Measurements from ENCODE around the gene MX2. TPM values are rescaled to one million over a fixed set of nuclear protein-coding genes. Genes with fewer than 3 reads are reported as not detected.

Gene MX2
- total RNA-seq, 4 donors from 2014 or later: 0.29 to 19.0 (median 8.2) TPM

Other genes with a start within 250 kb of the MX2 start
- gene BACE2, start 193.9 kb upstream of the MX2 start, total RNA-seq: 10 to 100 TPM; 22.8 to 98.8 (median 76.5) TPM
- 1 to 10 TPM in 1 of 4 donors, not detected in 3; 5.1 TPM for gene FAM3B, start 45.2 kb upstream of the MX2 start, total RNA-seq
- gene MX1, start 64.2 kb downstream of the MX2 start, total RNA-seq: 10 to 100 TPM; 23.5 to 96.3 (median 33.4) TPM
- 1 to 10 TPM in 1 of 4 donors, under 1 TPM in 1, not detected in 2; 0.26 to 1.5 TPM for gene TMPRSS2, start 146.1 kb downstream of the MX2 start, total RNA-seq